Posterior cingulate gyrus (tissue), 11 donors: ENCODE data around the gene AGA.

Source experiments
- DNase-seq, 10 donors: peaks; one replicate each; pipeline versions ENCODE4 v3.0.0 to v3.0.0-alpha.2; 2020 to 2021; ENCODE audit warnings: mixed read lengths in 3 of 10
- intact Hi-C: fragments of 100-400 bp; cut with DNase I; formaldehyde crosslinking; loops from one replicate; pipeline ENCODE4 v1.15.1; 2023

The AGA gene

GRCh38 chr4:177447417-177448004 is 5.3 kb upstream of the AGA start:
- intact Hi-C loops: no loop called here
- no peak for DNase-seq

- intact Hi-C loops: no loop called here
- DNase-seq: no peak
Measured at GRCh38 chr4:177446586-177446985, 4.3 kb upstream of the AGA start.

- intact Hi-C loops: no loop called here
- DNase-seq: no peak
Measured at GRCh38 chr4:177444911-177445736, 2.9 kb upstream of the AGA start.

- no peak for DNase-seq
- intact Hi-C loops: no loop called here
Measured at GRCh38 chr4:177441061-177441802, 1.0 kb downstream of the AGA start.

GRCh38 chr4:177436456-177436855 is 5.8 kb downstream of the AGA start:
- no peak for DNase-seq
- intact Hi-C loops: no loop called here

GRCh38 chr4:177434667-177435066 is 7.6 kb downstream of the AGA start:
- intact Hi-C loops: no loop called here
- DNase-seq: no peak

- intact Hi-C loops: no loop called here
- no peak for DNase-seq
Measured at GRCh38 chr4:177427192-177427591, 15.0 kb downstream of the AGA start.

GRCh38 chr4:177419434-177419833 is 22.8 kb downstream of the AGA start:
- intact Hi-C loops: no loop called here
- DNase-seq: no peak

GRCh38 chr4:177413656-177414055 is 28.6 kb downstream of the AGA start:
- DNase-seq: no peak
- intact Hi-C loops: no loop called here

- intact Hi-C loops: no loop called here
Measured at GRCh38 chr4:177413076-177413475, 29.2 kb downstream of the AGA start.

GRCh38 chr4:177411996-177412395 is 30.2 kb downstream of the AGA start:
- DNase-seq: no peak
- intact Hi-C loops: no loop called here

More at GRCh38 chr4:177413076-177413475, 29.2 kb downstream of the AGA start:
- no peak for DNase-seq

- no peak for DNase-seq
- intact Hi-C loops: no loop called here
Measured at GRCh38 chr4:177410566-177410965, 31.7 kb downstream of the AGA start.

- intact Hi-C loops: no loop called here
- peak in 1 of 10 donors; percentile 81 for DNase-seq
Measured at GRCh38 chr4:177408023-177408422, 34.2 kb downstream of the AGA start.

- no peak for DNase-seq
- intact Hi-C loops: no loop called here
Measured at GRCh38 chr4:177405508-177405907, 36.7 kb downstream of the AGA start.

GRCh38 chr4:177404986-177405385 is 37.3 kb downstream of the AGA start:
- intact Hi-C loops: no loop called here
- DNase-seq: no peak

GRCh38 chr4:177404342-177404741 is 37.9 kb downstream of the AGA start:
- no peak for DNase-seq
- intact Hi-C loops: no loop called here

- intact Hi-C loops: no loop called here
- DNase-seq: no peak
Measured at GRCh38 chr4:177403746-177404145, 38.5 kb downstream of the AGA start.

GRCh38 chr4:177401658-177402273 is 40.5 kb downstream of the AGA start:
- no peak for DNase-seq
- intact Hi-C loops: no loop called here

GRCh38 chr4:177400030-177400429 is 42.2 kb downstream of the AGA start:
- intact Hi-C loops: no loop called here
- DNase-seq: no peak

- intact Hi-C loops: no loop called here
Measured at GRCh38 chr4:177396352-177396751, 45.9 kb downstream of the AGA start.

GRCh38 chr4:177393236-177393635 is 49.0 kb downstream of the AGA start:
- no peak for DNase-seq

More at GRCh38 chr4:177396352-177396751, 45.9 kb downstream of the AGA start:
- DNase-seq: no peak

More at GRCh38 chr4:177393236-177393635, 49.0 kb downstream of the AGA start:
- intact Hi-C loops: no loop called here
